ENCODE measurements around the gene TBX10.
"Not testable (repeated sequence)": the region's sequence is repeated elsewhere in the genome, so short reads cannot be mapped to it uniquely, and the experiment has no call there.

GRCh38 chr11:67597963-67598362 is 41.6 kb downstream of the TBX10 start:
- TF ChIP-seq POLR2A, CTCF, POLR2AphosphoS5 (IDR thresholded peaks at IDR 0.05): not testable (repeated sequence)
